ENCODE data around the gene CHST5.
"Not testable (repeated sequence)": the region's sequence is repeated elsewhere in the genome, so short reads cannot be mapped to it uniquely, and the experiment has no call there.

The CHST5 gene

GRCh38 chr16:75506107-75506506 lies 29.8 kb downstream of the CHST5 start:
- DNase-seq (ENCODE audit: low spot score) = no peak

GRCh38 chr16:75503801-75504200 lies 32.1 kb downstream of the CHST5 start:
- DNase-seq (ENCODE audit: low spot score) = no peak

- no peak for DNase-seq (ENCODE audit: low spot score)
These were observed 32.8 kb downstream of the CHST5 start for GRCh38 chr16:75502916-75503605.

- DNase-seq (ENCODE audit: low spot score) = not testable (repeated sequence)
These were observed 34.1 kb downstream of the CHST5 start for GRCh38 chr16:75501820-75502219.

GRCh38 chr16:75501359-75501758 lies 34.5 kb downstream of the CHST5 start:
- DNase-seq (ENCODE audit: low spot score) = no peak

- not testable (repeated sequence) for DNase-seq (ENCODE audit: low spot score)
These were observed 37.1 kb downstream of the CHST5 start for GRCh38 chr16:75498605-75499322.

GRCh38 chr16:75497558-75497957 lies 38.4 kb downstream of the CHST5 start:
- no peak for DNase-seq (ENCODE audit: low spot score)

- no peak for DNase-seq (ENCODE audit: low spot score)
These were observed 40.7 kb downstream of the CHST5 start, which contains the start of gene CHST6 for GRCh38 chr16:75495076-75495674. Gene CHST6, minus strand, starts transcription at chr16:75495441. Its CDS starts 15,613 bp downstream, at chr16:75479828.

- DNase-seq (ENCODE audit: low spot score) = no peak
These were observed 41.2 kb downstream of the CHST5 start for GRCh38 chr16:75494661-75495075.

- no peak for DNase-seq (ENCODE audit: low spot score)
These were observed 41.7 kb downstream of the CHST5 start for GRCh38 chr16:75494184-75494583.

- DNase-seq (ENCODE audit: low spot score) = no peak
These were observed 44.0 kb downstream of the CHST5 start for GRCh38 chr16:75491876-75492275.

- DNase-seq (ENCODE audit: low spot score) = no peak
These were observed 47.6 kb downstream of the CHST5 start for GRCh38 chr16:75488322-75488721.

- no peak for DNase-seq (ENCODE audit: low spot score)
These were observed 49.1 kb downstream of the CHST5 start for GRCh38 chr16:75486676-75487313.

- no peak for DNase-seq (ENCODE audit: low spot score)
These were observed 49.8 kb downstream of the CHST5 start for GRCh38 chr16:75486014-75486675.

- DNase-seq (ENCODE audit: low spot score) = no peak
These were observed 50.5 kb downstream of the CHST5 start for GRCh38 chr16:75485230-75486013.

- no peak for DNase-seq (ENCODE audit: low spot score)
These were observed 52.7 kb downstream of the CHST5 start for GRCh38 chr16:75483222-75483621.

GRCh38 chr16:75482434-75483205 lies 53.3 kb downstream of the CHST5 start:
- no peak for DNase-seq (ENCODE audit: low spot score)

- no peak for DNase-seq (ENCODE audit: low spot score)
These were observed 54.4 kb downstream of the CHST5 start for GRCh38 chr16:75481475-75481874.

- DNase-seq (ENCODE audit: low spot score) = no peak
These were observed 56.4 kb downstream of the CHST5 start for GRCh38 chr16:75479421-75479990.

All from kidney capillary endothelial cell (primary cell).